Activated CD4-positive, alpha-beta T cell treated with anti-CD3 and anti-CD28 coated beads, Interleukin-2, amount 10 ng/mL, durations not matched to agents 7 days and 5 days (primary cell): ENCODE results near the gene ZNF544. TPM values are rescaled to one million over a fixed set of nuclear protein-coding genes. Genes with fewer than 3 reads are reported as not detected.

Experiments used
- total RNA-seq, 2 experiments: library from RNA; stranded (reverse); gene quantifications; one replicate each; pipeline ENCODE4 v1.2.3, GENCODE V29; 2021

ZNF544 gene
- total RNA-seq, 2 experiments from 2014 or later, result 33.5 to 34.6 TPM

Other genes starting within 250 kb of the ZNF544 start
- gene ZNF606, start 226.1 kb upstream of the ZNF544 start, total RNA-seq, result 10 to 100 TPM; 11.1 to 15.3 TPM
- gene ZSCAN1, start 194.9 kb upstream of the ZNF544 start, total RNA-seq, result not detected
- gene ZNF135, start 169.6 kb upstream of the ZNF544 start, total RNA-seq, result 1 to 10 TPM in 1 of 2 experiments, under 1 TPM in 1; 0.77 to 1.1 TPM
- 10 to 100 TPM; 19.0 to 20.6 TPM for gene ZSCAN18, start 130.7 kb upstream of the ZNF544 start, total RNA-seq
- gene ZNF329, start 78.1 kb upstream of the ZNF544 start, total RNA-seq, result 1 to 10 TPM; 5.2 to 5.5 TPM
- 10 to 100 TPM; 22.4 to 23.7 TPM for gene ZNF274, start 45.9 kb upstream of the ZNF544 start, total RNA-seq
- 1 to 10 TPM; 5.1 to 5.4 TPM for gene ZNF8, start 50.0 kb downstream of the ZNF544 start, total RNA-seq
- 10 to 100 TPM; 57.0 to 59.5 TPM for gene ERVK3-1, start 76.5 kb downstream of the ZNF544 start, total RNA-seq
- gene ZSCAN22, start 98.1 kb downstream of the ZNF544 start, total RNA-seq, result 1 to 10 TPM; 4.3 to 5.0 TPM
- 1 to 10 TPM; 2.0 to 4.5 TPM for gene A1BG, start 124.6 kb downstream of the ZNF544 start, total RNA-seq
- 1 to 10 TPM in 1 of 2 experiments, under 1 TPM in 1; 0.98 to 1.4 TPM for gene ZNF497, start 133.8 kb downstream of the ZNF544 start, total RNA-seq
- gene ZNF837, start 152.1 kb downstream of the ZNF544 start, total RNA-seq, result 1 to 10 TPM; 1.5 to 2.3 TPM
- gene RPS5, start 158.4 kb downstream of the ZNF544 start, total RNA-seq, result 1,000 to 10,000 TPM in 1 of 2 experiments, 100 to 1,000 TPM in 1; 918 to 1,077 TPM
- gene RNF225, start 166.7 kb downstream of the ZNF544 start, total RNA-seq, result under 1 TPM; 0.35 to 0.74 TPM
- gene ZNF584, start 179.7 kb downstream of the ZNF544 start, total RNA-seq, result 1 to 10 TPM; 6.7 to 6.8 TPM
- gene ZNF132, start 211.2 kb downstream of the ZNF544 start, total RNA-seq, result 1 to 10 TPM; 4.8 to 5.3 TPM
- 10 to 100 TPM in 1 of 2 experiments, 1 to 10 TPM in 1; 9.8 to 10.3 TPM for gene ZNF324B, start 222.7 kb downstream of the ZNF544 start, total RNA-seq
- 10 to 100 TPM in 1 of 2 experiments, 1 to 10 TPM in 1; 9.0 to 12.7 TPM for gene ZNF324, start 238.2 kb downstream of the ZNF544 start, total RNA-seq
- gene ZNF446, start 247.4 kb downstream of the ZNF544 start, total RNA-seq, result 1 to 10 TPM; 7.6 to 7.9 TPM